Spleen (tissue), 7 donors: ENCODE results near the gene LHFPL3.

Experiments used
- POLR2A ChIP-seq, 3 donors: fragments of 450-650 bp; IDR thresholded peaks; one replicate each; pipeline ENCODE4 v1.5.1; 2017; ENCODE audit warnings: antibody characterized with exemption in 3 of 3, mild to moderate bottlenecking in 1 of 3
- POLR2AphosphoS5 ChIP-seq, 3 donors: sonication (generic); formaldehyde crosslinking; IDR thresholded peaks; one replicate each; pipeline ENCODE4 v1.5.1; 2017; ENCODE audit warnings: antibody characterized with exemption in 3 of 3
- TF ChIP-seq, protein P1 (sequence below), 11 experiments: fragments of 200-600 bp in 7 of 11; fragments of 450-650 bp in 4 of 11; sonication (generic) in 4 of 11; IDR thresholded peaks in 8 of 11; conservative IDR thresholded peaks in 3 of 11; 1 replicate in 7 of 11; 2 replicates in 4 of 11; pipeline versions ENCODE4 v1.4.0 to v1.8.0; 2016 to 2021; ENCODE audit warnings: antibody characterized with exemption in 11 of 11, inconsistent platforms in 4 of 11, mild to moderate bottlenecking in 1 of 11
- donor health status: DM: no; HTN: no; CAD: no; lungs with moderate emphysema.
- donor health status: DM: no; HTN: no; CAD: no.
- donor health status: DM: no; HTN: no; CAD: no.

DNA sequence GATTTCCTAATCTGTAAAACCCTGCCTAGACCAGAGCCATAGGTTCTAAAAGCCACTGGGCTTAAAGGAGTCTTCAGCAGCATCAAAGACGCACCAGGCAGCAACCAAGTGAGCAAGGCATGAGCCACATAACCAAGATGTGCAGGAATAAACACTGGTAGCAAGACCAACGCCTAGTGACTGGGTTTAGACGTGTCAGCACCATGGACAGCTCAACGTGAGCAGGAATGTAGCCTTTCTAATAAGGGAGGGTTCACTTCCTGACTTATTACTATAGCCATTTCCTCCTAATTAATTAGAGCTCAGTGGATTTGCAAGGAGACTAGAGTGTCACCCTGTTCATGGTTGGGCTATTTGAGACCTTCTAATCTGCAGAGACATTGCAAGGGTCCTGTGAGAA is 223.7 kb downstream of the LHFPL3 start:
- TF ChIP-seq, protein P1, sequence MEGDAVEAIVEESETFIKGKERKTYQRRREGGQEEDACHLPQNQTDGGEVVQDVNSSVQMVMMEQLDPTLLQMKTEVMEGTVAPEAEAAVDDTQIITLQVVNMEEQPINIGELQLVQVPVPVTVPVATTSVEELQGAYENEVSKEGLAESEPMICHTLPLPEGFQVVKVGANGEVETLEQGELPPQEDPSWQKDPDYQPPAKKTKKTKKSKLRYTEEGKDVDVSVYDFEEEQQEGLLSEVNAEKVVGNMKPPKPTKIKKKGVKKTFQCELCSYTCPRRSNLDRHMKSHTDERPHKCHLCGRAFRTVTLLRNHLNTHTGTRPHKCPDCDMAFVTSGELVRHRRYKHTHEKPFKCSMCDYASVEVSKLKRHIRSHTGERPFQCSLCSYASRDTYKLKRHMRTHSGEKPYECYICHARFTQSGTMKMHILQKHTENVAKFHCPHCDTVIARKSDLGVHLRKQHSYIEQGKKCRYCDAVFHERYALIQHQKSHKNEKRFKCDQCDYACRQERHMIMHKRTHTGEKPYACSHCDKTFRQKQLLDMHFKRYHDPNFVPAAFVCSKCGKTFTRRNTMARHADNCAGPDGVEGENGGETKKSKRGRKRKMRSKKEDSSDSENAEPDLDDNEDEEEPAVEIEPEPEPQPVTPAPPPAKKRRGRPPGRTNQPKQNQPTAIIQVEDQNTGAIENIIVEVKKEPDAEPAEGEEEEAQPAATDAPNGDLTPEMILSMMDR (IDR thresholded peaks at IDR 0.05 in 8 of 11, conservative IDR thresholded peaks at IDR 0.05 in 3 of 11), result no peak
- TF ChIP-seq POLR2A (IDR thresholded peaks at IDR 0.05) (no peak), POLR2AphosphoS5 (IDR thresholded peaks at IDR 0.05) (no peak)
